ENCODE data around the gene WDR6.

DNA sequence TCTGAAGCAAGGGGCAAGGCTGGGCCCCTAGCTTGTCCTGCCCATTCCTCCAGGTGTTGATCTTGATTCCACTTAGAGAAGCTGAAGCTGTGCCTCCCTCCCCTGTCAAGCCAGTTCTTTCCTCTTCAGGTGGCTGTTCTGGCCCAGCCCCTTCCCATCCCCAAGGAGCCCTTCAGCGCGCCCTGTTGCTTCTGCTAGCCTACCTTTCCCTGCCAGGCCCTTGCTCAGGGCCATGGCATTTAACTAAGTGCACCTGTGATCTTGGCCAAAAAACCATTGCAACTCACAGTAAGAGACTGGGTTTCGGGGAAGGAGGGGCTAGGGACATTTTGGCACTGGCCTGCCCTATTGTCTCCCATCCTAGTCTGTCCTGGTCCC lies 1.9 kb upstream of the WDR6 start:
- TF ChIP-seq TAF1 (IDR thresholded peaks at IDR 0.05; ENCODE audit: borderline replicate concordance, insufficient read depth, low read length) (no peak), SIN3A (IDR thresholded peaks at IDR 0.05; ENCODE audit: borderline replicate concordance, insufficient read depth, low read length) (no peak), POLR2AphosphoS5 (IDR thresholded peaks at IDR 0.05; ENCODE audit: low read depth, low read length) (no peak)
